GM19395 (cell line): ENCODE measurements around the gene AUTS2.

Experiments used
- ATAC-seq: cut with Tn5 transposase; IDR thresholded peaks from one replicate; pipeline ENCODE4 v1.9.1; 2021; ENCODE audit warnings: mild to moderate bottlenecking, moderate library complexity; ENCODE audit not compliant: unreplicated experiment

Gene AUTS2

DNA sequence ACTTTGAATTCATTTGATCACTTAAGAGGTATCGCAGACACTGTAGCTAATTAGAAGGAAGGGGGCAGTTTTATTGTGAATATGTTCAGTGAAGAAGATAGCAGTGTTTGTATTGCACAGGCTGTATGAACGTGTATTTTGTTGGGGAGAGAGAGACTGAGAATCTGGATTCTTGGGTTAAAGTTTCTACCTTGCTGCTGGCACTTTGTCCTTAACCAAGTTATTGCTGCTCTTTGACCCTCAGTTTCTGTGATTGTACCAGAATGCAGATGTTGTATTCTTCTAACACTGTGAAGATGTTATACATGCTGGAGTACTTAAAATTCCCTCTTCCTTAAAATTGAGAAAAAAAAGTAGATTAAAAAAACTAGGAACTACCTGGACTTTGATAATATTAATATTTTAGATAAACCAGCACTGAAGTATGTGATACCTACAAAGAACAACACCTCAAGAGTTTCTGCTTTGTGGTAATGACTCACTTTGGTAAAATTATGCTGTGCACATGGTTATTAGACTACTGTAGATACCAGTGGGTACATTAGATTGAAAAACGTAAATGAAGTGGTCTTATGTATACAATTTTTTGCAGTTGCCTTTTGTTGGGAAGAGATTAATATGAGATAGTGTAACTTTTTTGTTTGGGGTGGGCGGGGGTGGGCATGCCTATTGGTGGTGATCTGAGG lies 321.3 kb downstream of the AUTS2 start:
- no peak for ATAC-seq

DNA sequence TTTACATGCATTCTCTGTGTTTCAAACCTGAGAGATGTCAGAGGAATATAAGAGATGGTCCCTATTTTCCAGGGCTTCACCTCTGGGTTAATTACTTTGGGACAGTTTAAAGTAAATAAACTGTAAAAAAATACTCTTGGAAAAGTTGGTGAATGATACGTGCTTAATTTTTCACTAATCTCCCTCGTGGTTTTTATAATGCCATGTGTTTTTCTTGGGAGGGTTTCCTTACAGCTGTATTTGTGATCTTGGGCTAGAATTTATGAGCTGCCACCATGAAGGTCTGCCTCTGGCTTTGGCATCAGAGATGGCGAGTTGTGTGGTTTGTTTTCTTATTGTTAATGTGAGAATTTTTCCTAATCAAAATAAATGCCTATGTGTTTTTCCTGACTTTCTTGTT lies 322.5 kb downstream of the AUTS2 start:
- no peak for ATAC-seq

DNA sequence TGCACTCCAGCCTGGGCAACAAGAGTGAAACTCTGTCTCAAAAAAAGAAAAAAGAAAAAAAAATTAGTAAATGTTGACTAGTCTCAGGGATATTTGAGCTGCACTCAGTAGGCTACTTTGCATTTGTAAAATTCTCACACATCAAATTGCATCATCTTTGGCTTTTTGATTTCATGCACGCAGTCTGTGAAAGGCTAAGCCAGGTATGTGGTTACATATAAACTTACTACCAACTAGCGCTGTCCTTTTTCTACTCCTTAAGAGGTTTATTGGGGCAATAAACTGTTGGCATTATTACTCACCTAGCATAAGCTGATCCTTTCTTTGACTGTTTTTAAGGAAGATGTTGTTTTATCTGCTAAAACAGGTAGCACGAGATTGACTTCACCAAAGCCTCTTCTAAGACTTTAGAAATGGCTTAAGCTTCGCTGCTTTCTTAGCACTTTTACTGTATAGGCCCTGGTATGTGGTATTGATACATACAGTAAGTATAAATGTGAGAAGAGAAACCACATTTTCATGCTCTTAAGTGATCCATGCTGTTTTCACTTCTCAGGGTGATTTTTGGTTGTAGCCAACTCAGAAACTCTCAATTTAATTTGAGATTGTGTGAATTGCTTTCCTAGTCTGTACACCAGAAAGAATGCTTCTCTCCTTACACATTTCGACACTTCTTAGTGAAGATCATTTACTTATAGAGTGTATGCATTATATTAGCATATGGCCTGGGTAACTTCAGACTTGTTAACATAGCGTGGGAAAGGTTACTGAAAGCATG lies 323.9 kb downstream of the AUTS2 start:
- ATAC-seq = peak; percentile 70

DNA sequence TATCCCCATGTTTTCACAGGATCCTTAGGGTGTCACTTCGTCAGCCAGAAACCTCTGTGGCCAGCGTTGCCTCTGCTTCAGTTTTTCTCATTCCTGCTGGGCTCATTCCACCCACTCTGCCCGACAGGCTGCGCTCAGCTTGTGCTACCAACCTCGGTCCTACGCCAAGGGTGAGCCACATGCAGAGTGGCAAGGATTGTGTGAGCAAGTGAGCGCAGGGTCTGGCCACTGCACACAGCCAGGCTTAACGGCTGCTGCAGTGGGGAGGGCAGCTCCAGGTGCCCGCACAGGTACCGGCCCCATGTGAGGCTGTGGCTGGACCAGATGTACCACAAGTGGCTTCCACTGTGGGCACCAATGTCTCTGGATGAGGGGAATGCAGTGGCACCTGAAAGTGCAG lies 329.2 kb downstream of the AUTS2 start:
- ATAC-seq = no peak

DNA sequence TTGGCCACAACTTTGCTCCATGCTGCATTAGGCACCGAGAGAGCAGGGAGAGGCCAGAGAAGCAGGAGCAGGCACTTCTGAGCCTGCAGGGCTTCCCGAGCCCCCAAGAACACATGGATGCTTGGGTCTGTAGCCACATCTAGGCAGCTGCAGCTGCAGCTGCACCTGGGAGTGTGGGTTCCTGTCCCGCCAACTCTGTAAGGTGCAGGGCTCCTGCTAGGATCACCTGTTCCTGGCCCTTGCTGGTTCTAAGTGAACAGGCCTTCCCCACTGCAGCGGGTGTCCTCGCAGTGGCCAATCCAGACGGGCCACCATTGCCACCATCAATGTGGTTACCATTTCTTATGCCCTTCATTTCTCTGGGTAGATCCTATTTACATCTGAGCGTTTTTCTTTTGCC lies 330.3 kb downstream of the AUTS2 start:
- ATAC-seq = no peak

DNA sequence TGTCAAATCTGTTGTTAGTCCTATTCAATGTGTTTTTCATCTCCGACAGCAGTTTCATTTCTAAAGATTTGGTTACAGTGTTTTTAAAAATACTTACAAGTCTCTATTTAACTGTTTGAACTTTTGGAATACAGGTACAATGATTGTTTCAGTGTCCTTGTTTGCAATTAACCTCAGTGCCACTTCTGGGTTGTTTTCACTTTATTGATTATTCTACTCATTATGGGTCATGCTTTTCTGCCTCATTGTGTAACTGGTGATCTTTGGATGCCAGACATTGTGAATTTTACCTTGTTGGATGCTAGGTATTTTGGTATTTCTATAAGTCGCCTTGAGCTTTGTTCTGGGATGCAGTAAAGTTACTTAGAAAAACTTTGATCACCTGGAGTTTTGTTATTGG lies 331.3 kb downstream of the AUTS2 start:
- ATAC-seq = no peak

DNA sequence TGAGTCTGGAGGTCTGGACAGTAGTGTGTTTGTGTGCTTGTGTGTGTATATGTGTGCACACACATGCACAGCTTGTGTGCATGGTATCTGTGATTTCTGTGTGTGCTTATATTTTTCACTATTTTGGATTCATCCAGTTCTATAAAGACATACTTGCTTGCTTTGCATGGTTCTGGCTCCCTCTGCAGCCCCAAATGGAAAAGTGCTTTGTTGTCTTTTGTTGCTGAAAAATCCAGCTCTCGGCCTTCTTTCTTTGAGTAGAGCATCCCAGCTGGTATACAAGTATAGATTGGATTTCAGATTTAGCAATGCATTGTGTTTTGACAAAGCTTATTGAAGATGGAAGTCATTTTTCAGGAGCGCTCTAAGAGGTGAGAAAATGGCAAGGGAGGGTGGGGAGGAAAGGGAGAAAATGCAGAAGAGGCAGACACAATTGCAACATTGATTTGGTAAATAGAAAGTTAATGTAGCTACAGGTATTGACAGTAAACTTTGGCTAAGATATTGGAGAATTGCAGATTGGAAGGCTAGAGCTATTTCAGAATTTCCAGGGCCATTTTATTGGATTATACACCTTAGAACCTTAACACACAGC lies 333.9 kb downstream of the AUTS2 start:
- no peak for ATAC-seq

DNA sequence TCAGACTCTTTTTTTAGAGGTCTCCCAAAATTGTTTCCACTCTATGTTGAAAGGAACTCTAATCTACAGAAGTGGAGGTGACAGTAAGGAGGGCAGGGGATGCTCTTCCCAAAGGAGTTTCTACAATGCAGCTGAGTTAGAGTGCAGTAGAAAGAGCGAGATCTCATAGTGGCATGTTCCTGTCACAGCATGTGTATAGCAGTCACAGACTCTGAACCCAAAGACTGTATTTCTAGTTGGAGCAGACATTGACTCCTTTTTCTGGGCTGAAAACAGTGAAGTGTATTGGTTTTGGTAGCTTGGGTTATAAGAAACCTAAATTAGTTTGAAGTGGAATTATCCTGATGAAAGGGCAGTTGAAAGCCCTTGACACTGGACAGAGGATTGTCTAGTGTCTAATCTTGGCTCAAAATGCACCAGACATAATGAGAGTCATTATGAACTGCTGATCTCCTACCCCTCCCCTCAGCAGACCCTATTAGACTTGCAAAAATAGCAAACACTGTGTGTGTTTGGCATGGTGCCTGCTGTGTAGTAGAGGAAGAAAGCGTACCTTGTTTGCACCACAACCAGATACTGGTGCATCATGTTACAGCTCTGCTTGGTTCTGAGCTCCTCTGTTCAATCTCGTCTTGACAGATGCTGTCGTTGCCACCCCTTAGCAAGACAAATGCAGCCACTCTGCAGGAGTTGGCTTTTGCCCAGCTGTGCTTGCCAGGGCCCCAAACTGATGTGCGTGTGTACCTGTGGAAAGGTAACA lies 336.0 kb downstream of the AUTS2 start:
- no peak for ATAC-seq

DNA sequence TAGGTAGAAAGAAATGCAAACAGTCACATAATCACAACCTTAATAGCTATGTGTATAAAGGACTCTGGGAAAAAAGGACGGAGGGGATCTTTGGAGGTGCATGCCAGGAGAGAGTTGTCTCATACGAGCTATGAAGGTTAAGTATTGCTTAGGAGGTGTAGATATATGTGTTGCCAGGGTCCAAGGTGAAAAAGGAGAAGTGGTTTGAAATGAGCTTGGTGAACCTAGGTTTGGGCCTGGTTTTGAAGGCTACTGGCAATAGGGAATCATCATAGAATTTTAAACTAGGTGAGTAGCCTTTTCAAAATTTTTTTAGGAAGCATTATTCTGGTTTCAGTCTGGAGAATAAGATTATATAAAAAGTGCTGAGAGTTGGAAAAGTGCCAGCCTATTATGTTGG lies 336.8 kb downstream of the AUTS2 start:
- ATAC-seq = no peak

DNA sequence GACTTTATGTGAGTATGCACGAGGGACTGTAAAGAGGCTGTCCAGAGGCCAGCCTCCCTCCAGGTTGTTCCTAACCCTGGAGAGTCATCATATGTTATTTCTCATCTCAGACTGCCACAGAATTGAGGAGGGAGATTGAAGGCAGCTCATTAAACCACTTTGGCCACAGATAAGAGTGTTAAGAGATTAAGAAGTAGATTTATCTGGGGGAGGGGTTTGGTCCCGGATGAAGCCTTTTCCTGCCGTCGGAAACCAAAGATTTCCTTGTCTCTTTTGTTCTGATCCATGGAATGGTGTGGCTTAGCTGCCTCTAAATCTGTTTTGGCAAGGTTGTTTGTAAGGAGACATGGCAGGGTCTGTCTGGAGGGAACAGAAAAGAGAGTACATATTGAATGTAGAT lies 338.8 kb downstream of the AUTS2 start:
- ATAC-seq = no peak

DNA sequence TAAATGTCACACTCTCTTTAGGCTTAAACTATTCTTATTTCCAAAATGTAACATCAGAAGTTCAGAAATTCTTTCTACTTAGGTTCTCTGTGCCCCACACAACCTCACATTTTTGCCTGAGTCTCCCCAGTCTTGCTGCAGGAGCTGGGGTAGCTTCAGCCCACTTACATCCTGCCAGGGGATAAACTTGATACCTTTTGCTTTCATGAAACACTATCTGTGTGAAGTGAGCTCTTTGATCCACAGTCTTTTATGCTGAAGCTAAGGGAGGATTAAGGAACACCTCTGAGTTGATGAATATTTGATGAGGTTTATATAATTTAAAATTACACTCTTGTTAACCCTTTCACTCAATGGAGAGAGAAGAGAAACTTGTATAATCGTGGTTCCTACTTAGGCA lies 341.0 kb downstream of the AUTS2 start:
- no peak for ATAC-seq

DNA sequence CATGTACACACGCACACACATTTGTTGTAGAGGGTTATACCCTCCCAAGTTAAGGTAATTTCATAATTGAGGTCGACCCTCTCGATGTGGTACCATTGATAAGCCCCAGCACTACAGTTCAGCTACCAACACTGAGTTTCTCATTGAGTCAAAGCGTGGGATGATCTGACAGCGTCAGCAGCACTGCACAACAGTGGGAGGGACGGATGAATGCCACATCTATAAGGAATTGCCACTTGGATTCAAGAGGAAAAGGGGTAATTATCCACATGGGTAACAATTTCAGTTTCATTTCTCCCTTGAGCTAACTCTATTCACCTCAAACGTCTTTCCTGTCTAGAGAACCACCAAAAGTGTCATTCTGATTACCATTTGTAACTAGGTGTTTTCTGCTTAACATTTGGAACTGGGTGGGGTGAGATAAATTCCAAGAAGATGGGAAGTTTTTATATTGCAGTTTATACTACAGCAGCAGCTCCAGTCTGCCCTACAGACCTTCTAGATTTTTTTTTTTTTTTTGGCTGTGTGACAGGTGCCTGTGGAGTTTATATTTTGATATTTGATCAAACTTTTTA lies 342.9 kb downstream of the AUTS2 start:
- no peak for ATAC-seq

DNA sequence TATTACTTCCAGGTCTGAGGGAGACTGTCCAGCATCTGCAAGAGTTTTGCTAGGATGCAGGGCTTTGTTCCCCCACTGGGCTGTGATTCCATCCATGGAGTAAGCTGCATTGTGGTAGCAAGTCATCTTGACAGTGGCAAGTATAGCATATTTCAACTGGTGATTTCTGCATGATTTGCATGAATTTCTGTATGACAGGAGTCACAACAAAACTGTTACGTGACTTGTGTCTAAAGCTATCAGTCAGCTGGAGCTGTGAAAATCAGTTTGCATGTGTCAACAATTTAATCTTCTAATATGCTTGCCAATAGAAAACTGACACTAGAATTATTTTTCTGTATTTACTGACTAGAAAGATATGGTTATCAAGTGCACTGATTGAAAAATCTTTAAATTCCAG lies 344.3 kb downstream of the AUTS2 start:
- ATAC-seq = no peak

DNA sequence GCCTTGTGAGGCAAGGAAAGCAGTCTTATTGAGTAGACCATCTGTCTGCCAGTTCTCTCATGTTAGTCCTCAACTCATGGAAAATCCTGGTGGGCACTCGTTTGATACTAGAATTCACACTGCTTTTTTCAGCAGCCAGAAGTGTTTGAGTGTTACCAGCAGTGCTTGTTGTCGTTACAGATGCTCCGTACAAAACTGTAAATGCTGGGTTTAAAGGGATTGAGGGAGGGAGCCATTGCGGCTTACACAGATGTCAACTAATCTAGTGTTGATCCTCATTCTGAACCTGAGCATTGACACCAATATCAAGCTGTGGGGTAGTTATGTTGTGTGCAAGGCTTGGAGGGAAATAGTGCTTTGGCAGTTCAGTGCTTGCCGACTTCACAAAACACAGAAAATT lies 348.6 kb downstream of the AUTS2 start:
- ATAC-seq = no peak

DNA sequence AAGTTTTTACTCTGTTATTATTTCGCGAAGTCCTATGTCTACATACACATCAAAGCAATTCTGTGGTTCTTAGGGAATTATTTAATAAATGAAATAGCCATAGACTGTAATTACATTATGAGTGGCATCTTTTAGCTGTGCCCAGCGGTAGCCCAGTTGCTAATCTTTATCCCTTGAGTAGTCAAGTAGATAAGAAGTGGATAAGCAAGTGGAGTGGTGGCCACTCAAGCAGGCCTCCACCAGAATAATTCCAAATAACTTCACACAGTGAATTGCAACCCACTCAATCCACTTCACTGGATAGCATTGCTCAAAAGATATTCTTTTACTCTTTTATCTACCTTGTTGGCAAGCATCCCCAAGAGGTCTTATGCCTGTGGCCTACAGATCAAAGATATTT lies 349.7 kb downstream of the AUTS2 start:
- no peak for ATAC-seq

DNA sequence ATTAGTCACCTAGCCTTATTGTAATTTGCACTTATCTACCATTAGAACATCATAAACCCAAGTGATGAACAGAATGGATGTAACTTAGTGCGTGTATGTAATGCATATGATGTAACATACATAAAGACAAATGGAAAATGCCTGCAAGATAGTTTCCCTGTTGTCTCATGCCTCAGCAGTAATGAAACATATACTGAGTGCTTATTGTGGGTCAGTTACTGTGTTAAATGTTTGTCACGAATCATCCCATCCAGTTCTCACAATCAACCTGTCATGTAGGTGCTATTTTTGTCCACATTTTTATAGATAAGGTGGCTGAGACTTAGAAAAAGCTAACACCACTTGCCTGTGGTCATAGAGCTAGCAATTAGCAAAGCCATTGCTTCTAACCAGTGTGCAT lies 350.8 kb downstream of the AUTS2 start:
- no peak for ATAC-seq

DNA sequence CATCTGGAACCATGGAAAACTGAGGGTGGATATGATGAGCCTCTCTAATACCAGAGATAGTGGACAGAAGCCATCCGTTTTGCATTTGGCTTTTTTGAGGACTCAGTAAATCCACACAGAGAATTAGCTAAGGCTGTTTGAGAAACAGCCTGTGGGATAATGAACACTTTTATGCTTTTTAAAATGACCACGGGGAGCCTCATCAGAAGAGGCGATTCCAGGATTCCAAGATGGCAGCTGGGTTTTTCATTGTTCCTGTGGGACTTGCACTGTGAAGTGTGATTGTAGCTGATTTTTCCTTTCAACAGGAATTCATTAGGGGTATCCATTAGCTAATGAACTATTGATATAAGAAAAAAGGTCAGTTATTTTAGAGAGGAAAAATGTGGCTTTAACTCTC lies 353.2 kb downstream of the AUTS2 start:
- no peak for ATAC-seq

DNA sequence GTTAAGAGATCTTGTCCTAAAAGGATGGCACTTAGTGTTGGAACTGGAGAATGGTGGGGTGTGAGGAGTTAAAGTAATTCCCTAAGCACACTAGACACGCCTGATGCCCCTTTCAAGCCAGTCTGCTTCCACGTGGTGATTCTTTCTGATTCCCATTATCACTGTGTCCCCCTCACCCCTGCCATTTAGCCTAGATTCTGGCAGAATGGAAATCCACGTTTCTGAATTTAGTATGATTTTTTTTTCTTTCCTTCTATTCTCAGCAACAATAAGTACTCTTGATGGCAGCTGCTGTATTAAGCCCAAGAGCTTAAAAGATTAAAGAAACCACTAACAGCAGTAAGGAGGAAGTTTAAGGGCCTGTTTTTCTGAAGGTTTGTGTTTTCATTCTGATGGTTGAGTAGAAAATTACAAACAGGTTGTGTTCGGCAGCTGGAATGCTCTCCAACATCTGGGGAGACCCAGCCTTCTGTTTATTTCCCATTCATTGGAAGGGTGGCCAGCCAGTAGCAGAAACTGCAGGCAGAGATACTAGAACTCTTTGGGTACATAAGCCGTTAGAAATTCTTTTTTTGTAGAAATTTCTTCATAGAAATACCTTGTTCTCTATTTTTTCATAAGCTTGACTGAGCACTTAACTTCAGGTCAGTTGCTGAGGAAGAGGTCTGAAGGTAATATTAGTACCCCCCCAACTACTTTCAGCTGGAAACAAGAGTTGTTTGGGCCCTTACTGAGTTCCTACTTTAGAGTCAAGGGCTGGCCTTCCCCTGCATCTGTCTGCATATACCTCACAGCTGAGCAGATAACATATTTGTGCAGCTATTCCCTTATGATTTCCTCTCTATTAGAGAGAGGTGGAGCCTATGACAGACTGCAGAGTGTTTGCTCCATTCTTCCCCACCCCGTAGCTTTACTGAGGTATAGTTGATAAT lies 355.1 kb downstream of the AUTS2 start:
- ATAC-seq = no peak

DNA sequence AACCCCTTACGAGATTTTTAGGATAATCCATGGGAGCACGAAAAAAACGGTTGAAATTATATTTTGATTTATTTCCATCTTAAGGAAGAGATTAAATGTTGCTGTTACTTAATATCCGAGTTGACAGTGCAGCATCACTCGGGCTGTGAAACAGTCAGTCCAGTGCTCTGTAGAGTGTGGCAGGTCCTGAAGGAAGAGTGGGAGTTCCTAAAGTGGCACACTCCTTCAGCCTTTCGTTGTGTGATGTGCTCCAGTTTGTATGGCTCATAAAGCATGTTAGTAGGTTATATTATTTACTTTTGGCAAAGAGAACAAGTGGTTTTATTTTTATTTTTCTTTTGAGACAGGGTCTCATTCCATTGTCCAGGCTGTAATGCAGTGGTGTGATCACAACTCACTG lies 358.3 kb downstream of the AUTS2 start:
- no peak for ATAC-seq

DNA sequence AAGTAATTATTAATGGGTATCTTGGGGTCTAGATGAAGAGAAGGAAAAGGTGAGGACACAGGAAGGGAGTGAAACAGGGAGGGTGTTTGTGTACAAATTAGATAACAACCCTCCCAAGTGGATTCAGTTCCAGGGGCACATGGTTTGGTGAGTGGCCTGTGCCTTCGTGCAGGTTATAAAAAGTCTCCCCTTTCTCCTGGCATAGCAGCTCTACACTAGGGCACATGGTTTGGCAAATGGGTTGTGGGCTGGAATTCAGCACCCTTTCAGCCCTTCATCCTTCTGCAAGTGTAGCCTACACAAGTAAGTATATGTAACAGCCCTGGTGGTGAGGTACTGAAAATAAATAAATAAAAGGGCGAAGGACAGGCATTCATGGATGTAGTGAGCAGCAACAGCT lies 359.4 kb downstream of the AUTS2 start:
- no peak for ATAC-seq
